ENCODE measurements around the gene MPRIP. TPM values are rescaled to one million over a fixed set of nuclear protein-coding genes. Genes with fewer than 3 reads are reported as not detected.

Gene MPRIP
- total RNA-seq, 1 experiment from 2014 or later, result 1,274 TPM

DNA sequence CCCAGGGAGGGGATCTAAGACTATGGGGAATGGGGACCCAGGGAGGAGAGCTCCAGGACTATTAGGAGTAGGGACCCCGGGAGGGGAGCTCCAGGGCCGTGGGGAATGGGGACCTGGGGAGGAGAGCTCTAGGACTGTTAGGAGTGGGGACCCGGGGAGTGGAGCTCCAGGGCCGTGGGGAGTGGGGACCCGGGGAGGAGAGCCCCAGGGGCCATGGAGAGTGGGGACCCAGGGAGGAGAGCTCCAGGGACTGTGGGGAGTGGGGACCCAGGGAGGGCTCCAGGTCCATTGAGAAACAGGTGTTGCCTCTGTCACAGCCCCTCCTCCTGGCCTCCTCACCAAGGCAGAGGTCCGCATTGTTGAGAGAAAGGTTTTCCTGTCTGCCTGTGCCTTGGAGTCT lies 16.0 kb downstream of the MPRIP start:
- Histone ChIP-seq H3K27me3 (ENCODE audit: low read length) (no peaks in the 10 kb centered on the region), H3K27ac (ENCODE audit: low read length) (no peak overlapping the region), H3F3A (ENCODE audit: low read length, unreplicated experiment) (peaks cover 17% of the 10 kb centered on the region), H3K4me3 (ENCODE audit: low read length) (no peak overlapping the region), H4K20me1 (ENCODE audit: low read length) (peaks cover 100% of the 10 kb centered on the region), H3K79me2 (ENCODE audit: low read length) (peaks cover 100% of the 10 kb centered on the region), H3K9me2 (replicated peaks; ENCODE audit: low read length) (no peaks in the 10 kb centered on the region), H3K9me3 (ENCODE audit: low read length) (no peaks in the 10 kb centered on the region), H3K9ac (ENCODE audit: low read length) (no peak overlapping the region), H3K4me2 (ENCODE audit: low read length) (no peak overlapping the region), H3K36me3 (ENCODE audit: low read depth, low read length) (peaks cover 97% of the 10 kb centered on the region), H3K4me1 (ENCODE audit: insufficient read depth, low read length) (peaks cover 26% of the 10 kb centered on the region), H2AFZ (ENCODE audit: low read length) (no peak overlapping the region)
- DNase-seq, result no peak
- ChIA-PET POLR2A (ENCODE audit: unreplicated experiment) (no interaction called here), CTCF (no interaction called here)
- no peak for TF ChIP-seq EZH2phosphoT487 (IDR thresholded peaks at IDR 0.05; ENCODE audit: borderline replicate concordance, low read length)
- TF ChIP-seq EZH2 (IDR thresholded peaks at IDR 0.05; ENCODE audit: low read length, unreplicated experiment), result no peak
- TF ChIP-seq, protein P1, sequence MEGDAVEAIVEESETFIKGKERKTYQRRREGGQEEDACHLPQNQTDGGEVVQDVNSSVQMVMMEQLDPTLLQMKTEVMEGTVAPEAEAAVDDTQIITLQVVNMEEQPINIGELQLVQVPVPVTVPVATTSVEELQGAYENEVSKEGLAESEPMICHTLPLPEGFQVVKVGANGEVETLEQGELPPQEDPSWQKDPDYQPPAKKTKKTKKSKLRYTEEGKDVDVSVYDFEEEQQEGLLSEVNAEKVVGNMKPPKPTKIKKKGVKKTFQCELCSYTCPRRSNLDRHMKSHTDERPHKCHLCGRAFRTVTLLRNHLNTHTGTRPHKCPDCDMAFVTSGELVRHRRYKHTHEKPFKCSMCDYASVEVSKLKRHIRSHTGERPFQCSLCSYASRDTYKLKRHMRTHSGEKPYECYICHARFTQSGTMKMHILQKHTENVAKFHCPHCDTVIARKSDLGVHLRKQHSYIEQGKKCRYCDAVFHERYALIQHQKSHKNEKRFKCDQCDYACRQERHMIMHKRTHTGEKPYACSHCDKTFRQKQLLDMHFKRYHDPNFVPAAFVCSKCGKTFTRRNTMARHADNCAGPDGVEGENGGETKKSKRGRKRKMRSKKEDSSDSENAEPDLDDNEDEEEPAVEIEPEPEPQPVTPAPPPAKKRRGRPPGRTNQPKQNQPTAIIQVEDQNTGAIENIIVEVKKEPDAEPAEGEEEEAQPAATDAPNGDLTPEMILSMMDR (conservative IDR thresholded peaks at IDR 0.05; ENCODE audit: low read depth, low read length), result no peak
- intact Hi-C loops (cut with micrococcal nuclease), result no loop called here
- BruUV-seq (replicated peaks), result no TSS peak
- ATAC-seq, result no peak

DNA sequence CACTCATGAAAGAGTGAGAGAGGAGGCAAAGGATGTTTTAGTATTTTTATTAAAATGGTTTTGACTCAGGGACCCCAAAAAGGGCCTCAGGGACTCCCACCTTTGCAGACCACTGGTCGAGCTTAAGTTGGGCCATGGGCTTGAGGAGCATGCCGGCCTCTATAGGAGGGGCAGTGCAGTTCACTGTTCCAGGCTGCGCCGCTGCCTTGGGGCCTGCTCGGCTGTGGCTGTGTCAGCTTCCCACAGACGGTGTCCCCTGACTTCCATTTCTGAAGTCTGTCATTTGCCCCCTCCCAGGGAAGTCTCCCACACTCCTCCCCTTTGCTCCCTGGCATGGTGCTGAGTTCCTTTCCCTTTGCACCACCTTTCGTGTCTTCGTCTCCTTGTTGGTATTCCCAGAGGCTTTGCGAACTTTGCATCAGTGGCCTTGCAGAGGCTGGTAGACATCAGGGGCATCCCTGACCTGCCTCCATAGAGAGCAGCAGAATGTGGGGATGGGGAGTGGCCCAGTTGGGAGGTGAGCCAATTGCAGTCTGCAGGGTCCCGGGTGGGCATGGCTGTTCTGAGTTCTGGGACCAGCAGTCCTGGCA lies 17.1 kb downstream of the MPRIP start:
- H3K79me2 ChIP-seq (ENCODE audit: low read length), result peaks cover 100% of the 10 kb centered on the region
- no peak overlapping the region for H2AFZ ChIP-seq (ENCODE audit: low read length)
- no TSS peak for BruUV-seq (replicated peaks)
- H3K4me1 ChIP-seq (ENCODE audit: insufficient read depth, low read length), result peaks cover 32% of the 10 kb centered on the region
- peaks cover 100% of the 10 kb centered on the region for H4K20me1 ChIP-seq (ENCODE audit: low read length)
- H3K9me2 ChIP-seq (replicated peaks; ENCODE audit: low read length), result no peaks in the 10 kb centered on the region
- H3K4me3 ChIP-seq (ENCODE audit: low read length), result no peak overlapping the region
- TF ChIP-seq EZH2phosphoT487 (IDR thresholded peaks at IDR 0.05; ENCODE audit: borderline replicate concordance, low read length) (no peak), EZH2 (IDR thresholded peaks at IDR 0.05; ENCODE audit: low read length, unreplicated experiment) (no peak)
- TF ChIP-seq, protein P1 (conservative IDR thresholded peaks at IDR 0.05; ENCODE audit: low read depth, low read length), result no peak
- no peak overlapping the region for H3K27ac ChIP-seq (ENCODE audit: low read length)
- no peak overlapping the region for H3K4me2 ChIP-seq (ENCODE audit: low read length)
- H3K36me3 ChIP-seq (ENCODE audit: low read depth, low read length), result peaks cover 97% of the 10 kb centered on the region
- CTCF ChIA-PET, result no interaction called here
- DNase-seq (no peak), ATAC-seq (no peak)
- H3F3A ChIP-seq (ENCODE audit: low read length, unreplicated experiment), result peaks cover 17% of the 10 kb centered on the region
- POLR2A ChIA-PET (ENCODE audit: unreplicated experiment), result no interaction called here
- H3K9me3 ChIP-seq (ENCODE audit: low read length), result no peaks in the 10 kb centered on the region
- H3K27me3 ChIP-seq (ENCODE audit: low read length), result no peaks in the 10 kb centered on the region
- no peak overlapping the region for H3K9ac ChIP-seq (ENCODE audit: low read length)
- intact Hi-C loops (cut with micrococcal nuclease), result no loop called here

DNA sequence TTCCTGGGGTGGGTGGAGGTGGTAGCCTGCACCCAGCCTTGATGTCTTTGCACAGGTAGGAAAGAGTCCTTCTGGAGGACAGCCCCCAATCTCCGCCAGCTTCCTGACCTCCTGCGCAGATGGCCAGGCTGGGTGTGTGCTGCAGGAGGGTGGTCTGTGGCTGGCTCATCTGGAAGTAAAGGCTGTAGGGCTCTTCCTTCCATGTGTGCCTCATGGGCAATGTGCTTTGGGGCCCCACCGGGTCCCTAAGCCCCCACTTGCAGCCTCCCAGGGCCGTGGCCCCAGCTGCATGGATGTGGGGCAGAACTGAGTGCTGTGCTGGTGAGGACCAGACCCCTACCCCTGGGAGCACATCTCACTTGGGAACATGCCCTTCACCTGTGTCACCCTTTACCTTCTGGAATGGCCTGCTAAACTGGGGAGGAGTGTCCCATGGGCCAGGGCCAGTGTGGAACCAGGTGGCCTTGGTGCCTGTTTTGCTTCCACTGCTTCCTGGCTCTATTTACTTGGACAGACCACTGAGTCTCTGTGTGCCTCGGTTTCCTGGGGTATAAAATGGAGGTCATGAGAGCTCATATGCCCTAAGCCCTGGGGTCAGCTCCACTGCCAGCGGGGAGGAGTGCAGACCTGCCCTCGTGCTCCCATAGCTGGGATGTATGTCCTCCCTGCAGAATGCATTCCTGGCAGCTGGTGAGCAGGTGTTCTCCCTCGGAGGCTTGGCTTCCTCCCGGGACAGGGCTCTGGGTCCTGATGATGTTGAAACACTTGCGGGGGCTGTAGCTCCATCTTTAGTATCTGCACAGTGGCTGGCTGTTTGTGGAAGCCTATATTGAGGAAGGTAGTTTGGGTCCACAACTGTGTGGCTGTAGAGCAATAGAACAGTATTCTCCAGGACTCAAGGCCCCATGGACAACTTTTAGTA lies 18.0 kb downstream of the MPRIP start:
- H3K27ac ChIP-seq (ENCODE audit: low read length), result no peak overlapping the region
- no peaks in the 10 kb centered on the region for H3K9me2 ChIP-seq (replicated peaks; ENCODE audit: low read length)
- no peak for DNase-seq
- BruUV-seq (replicated peaks), result no TSS peak
- peaks cover 25% of the 10 kb centered on the region for H3F3A ChIP-seq (ENCODE audit: low read length, unreplicated experiment)
- intact Hi-C loops (cut with micrococcal nuclease), result no loop called here
- H2AFZ ChIP-seq (ENCODE audit: low read length), result no peak overlapping the region
- no peak overlapping the region for H3K9ac ChIP-seq (ENCODE audit: low read length)
- peaks cover 100% of the 10 kb centered on the region for H4K20me1 ChIP-seq (ENCODE audit: low read length)
- TF ChIP-seq, protein P1 (conservative IDR thresholded peaks at IDR 0.05; ENCODE audit: low read depth, low read length), result no peak
- TF ChIP-seq EZH2 (IDR thresholded peaks at IDR 0.05; ENCODE audit: low read length, unreplicated experiment), result no peak
- no peak for TF ChIP-seq EZH2phosphoT487 (IDR thresholded peaks at IDR 0.05; ENCODE audit: borderline replicate concordance, low read length)
- peaks cover 96% of the 10 kb centered on the region for H3K36me3 ChIP-seq (ENCODE audit: low read depth, low read length)
- ATAC-seq, result no peak
- POLR2A ChIA-PET (ENCODE audit: unreplicated experiment), result no interaction called here
- no peaks in the 10 kb centered on the region for H3K27me3 ChIP-seq (ENCODE audit: low read length)
- peaks cover 100% of the 10 kb centered on the region for H3K79me2 ChIP-seq (ENCODE audit: low read length)
- no peak overlapping the region for H3K4me3 ChIP-seq (ENCODE audit: low read length)
- no peak overlapping the region for H3K4me2 ChIP-seq (ENCODE audit: low read length)
- CTCF ChIA-PET, result no interaction called here
- peaks cover 30% of the 10 kb centered on the region for H3K4me1 ChIP-seq (ENCODE audit: insufficient read depth, low read length)
- H3K9me3 ChIP-seq (ENCODE audit: low read length), result no peaks in the 10 kb centered on the region
